SIG-M5 treated with dmso at 0.1 percent for 504 hours (cell line): ENCODE data around the gene DDX56.

Source experiments
- DNase-seq: peaks from one replicate; lab custom pipeline; 2025; ENCODE audit not compliant: unreplicated experiment; lab: John Stamatoyannopoulos, UW

DDX56 gene, protein sequence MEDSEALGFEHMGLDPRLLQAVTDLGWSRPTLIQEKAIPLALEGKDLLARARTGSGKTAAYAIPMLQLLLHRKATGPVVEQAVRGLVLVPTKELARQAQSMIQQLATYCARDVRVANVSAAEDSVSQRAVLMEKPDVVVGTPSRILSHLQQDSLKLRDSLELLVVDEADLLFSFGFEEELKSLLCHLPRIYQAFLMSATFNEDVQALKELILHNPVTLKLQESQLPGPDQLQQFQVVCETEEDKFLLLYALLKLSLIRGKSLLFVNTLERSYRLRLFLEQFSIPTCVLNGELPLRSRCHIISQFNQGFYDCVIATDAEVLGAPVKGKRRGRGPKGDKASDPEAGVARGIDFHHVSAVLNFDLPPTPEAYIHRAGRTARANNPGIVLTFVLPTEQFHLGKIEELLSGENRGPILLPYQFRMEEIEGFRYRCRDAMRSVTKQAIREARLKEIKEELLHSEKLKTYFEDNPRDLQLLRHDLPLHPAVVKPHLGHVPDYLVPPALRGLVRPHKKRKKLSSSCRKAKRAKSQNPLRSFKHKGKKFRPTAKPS

DNA sequence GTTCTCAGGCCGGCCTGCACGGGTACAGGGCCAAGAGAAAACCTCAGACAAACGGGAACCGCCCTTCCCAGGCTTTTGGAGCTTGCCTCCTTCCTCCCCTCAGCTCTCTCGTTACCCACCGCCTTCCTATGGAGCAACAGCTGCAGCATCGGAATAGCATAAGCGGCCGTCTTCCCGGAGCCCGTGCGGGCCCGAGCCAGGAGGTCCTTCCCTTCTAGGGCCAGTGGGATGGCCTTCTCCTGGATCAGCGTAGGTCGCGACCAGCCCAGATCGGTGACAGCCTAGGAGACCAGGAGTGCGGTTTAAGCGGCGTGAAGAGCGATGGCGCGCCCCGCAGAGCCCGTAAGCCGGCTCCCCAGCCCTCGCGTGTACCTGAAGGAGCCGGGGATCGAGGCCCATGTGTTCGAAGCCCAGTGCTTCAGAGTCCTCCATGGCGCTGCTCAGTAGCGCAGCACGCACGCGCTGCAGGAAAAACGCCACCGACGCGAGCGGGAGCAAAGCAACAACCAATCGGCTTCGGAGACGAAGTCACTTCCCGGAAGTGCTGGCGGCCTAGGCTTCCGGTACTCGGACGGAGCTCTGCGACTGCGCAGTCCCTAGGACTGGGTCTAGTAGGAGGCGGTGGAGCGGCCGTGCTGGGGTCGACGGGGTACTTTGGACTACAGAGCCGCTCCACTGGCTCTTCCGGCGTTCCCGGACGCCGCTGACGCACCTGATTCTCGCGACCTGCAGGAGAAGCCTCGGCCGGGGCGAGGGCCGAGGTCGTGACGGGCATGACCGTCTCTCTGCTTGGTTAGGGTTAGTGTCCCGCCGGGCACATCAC, at the start of gene DDX56:
DDX56 (minus strand) TSS at position 445 of the 823 bp plus-strand sequence; CDS start at position 432, 13 bp downstream.
- peak; percentile 96 for DNase-seq

DNA sequence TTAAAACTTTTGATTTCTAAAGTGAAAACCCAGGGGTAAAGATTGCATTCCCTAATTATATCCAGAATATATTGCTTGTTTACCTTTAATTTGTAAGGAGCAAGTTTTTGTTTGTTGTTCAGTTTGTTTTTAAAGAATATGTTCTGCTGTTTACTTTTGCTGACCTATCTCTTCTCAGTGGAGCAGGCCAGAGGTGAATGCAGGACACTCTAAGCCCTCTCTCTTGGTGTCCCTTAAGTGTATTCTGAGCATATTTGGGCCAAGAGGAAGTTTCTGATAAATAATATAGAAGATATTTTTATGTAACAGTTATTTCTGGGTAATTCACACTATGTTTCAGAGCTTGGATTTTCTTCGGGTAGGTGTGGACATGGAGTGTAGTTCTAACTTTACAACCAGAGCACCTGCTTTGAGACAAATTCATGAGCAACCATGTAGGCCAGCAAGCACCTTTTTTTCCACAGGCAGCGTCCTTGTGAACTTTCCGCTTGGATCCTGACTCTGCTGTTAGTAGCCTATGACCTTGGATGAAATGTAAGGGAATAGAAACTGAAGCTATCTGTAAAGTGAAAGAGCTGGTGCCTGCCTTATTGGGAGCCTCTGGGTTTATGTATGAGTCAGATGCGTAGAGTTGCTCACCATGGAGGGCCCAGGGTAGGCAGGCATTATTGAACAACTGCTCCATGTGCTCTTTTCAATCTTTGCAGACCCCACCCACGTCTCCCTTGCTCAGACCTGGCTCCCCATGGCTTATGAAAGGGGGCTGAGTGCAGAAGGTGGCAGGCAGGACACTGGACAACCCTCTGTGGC, 48.8 kb upstream of the DDX56 start:
- peak; percentile 16 for DNase-seq

DNA sequence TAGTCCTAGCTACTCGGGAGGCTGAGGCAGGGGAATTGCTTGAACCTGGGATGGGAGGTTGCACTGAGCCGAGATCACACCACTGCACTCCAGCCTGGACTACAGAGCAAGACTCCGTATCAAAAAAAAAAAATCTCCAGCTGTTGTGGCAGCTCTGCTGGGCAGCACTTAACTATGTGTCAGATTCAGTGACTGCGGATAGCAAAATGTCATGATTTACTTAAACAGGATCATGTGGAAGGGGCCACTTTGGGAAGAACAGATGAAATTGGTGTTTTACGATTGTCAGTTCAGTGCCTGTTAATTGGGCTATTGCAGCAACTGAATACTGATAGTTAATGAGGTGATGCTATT, 48.0 kb upstream of the DDX56 start:
- no peak for DNase-seq

DNA sequence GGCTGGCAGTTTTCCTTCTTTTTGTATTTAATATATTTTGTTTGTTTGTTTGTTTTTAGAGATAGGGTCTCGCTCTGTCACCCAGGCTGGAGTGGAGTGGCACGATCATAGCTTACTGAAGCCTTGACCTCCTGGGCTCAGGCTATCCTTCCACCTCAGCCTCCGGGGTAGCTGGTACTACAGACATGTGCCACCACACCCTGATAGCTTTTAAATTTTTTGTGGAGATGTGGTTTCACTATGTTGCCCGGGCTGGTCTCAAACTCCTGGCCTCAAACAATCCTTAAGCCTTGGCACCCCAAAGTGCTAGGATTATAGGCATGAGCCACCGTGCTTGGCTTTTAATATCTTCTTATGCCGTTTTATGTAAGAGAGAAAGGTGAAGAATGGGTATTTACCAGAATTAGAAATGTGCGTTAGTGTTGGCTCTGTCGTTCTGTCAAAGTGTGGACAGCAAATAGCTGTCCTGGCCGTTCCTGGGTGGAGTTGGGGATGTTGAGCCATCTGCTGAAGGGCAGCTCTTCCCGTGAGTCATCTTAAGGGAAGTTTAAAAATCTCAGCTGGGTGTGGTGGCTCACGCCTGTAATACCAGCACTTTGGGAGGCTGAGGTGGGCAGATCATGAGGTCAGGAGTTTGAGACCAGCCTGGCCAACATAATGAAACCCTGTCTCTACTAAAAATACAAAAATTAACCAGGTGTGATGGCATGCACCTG, 47.5 kb upstream of the DDX56 start:
- no peak for DNase-seq

DNA sequence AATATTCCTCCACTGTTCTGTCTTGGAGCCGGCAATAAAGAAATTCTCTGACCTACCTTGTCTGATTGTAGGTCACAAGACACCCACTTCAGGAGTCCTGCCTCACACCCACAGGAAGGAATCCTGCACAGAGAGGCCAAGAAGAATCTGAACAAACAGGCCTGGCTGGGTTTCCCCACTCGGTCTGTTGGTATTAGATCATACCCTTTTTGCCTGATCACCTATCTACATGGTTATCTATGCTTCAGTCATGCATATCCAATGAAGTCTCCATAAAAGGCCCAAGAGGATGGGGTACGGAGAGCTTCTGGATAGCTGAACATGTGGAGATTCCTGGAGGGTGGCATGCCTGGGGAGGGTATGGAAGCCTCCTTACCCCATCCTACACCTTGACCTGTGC, 45.0 kb upstream of the DDX56 start:
- DNase-seq: peak; percentile 38

DNA sequence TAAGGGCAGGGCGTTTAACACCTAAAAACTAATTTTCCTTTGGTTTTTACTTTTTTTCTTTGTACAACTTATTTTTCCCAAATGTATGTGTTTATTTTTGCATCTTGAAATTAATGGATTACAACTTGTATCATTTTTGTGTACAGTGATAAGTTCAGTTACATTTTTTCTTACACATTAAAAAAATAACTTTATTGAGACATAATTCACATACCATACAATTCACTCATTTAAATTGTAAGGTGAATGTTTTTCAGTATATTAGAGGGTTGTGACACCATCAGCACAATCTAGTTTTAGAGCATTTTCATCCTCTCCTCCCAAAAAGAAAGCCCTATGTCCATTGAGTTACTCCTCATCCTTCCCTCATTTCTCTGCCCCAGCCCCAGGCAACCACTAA, 44.3 kb upstream of the DDX56 start:
- no peak for DNase-seq

DNA sequence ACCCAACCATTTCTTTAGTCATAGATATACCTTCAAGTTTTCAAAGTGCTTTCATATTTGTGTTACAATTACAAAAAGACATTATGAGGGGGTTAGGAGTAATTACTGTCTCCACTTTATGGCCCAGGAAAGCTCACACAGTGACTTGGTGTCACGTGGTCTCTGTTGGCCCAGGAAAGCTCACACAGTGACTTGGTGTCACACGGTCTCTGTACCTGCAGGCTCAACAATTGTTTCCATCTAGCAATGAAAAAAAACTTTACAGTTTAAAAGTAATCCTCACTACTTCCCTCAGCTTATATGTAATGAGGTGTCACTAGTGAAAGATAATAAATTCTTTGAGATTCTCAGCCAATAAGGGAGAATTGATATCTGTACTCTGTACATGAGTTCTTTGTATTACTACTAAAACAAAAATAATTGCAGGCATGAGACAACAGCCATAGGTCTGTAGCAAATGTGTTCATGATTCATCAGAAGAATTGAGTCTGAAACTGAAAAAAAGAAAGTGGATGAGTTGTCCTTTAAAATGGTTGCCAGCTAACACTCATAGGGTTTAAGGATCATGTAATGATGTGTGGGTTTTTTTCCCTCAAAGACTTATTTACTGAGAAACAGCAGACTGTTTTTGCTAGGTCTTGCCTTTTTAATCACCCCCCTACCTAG, 43.6 kb upstream of the DDX56 start:
- DNase-seq: no peak

DNA sequence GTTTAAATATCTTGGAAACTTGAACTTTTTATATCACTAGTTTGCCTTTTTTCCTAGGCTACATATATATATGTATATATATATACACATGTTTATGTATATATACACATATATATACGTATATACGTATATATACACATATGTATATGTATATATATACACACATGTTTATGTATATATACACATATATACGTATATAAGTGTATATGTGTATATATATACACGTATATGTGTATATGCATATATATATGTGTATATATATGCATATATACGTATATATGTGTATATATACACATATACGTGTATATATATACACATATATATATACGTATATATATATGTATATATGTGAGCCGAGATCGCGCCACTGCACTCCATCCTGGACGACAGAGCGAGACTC, 42.8 kb upstream of the DDX56 start:
- no peak for DNase-seq

DNA sequence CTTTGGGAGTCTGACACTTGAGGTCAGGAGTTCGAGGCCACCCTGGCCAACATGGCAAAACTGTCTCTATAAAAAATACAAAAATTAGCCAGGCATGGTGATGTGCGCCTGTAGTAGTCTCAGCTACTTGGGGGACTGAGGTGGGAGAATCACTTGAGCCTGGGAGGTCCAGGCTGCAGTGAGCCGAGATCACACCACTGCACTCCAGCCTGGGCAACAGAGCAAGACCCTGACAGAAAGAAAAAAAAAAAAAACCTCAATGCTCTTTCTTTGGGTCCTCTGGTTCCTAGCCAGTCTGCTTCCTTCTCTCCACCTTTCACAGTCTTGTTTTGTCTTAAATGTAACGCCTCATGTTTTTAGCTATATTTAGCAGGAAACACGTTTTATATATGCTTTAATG, 42.1 kb upstream of the DDX56 start:
- no peak for DNase-seq

DNA sequence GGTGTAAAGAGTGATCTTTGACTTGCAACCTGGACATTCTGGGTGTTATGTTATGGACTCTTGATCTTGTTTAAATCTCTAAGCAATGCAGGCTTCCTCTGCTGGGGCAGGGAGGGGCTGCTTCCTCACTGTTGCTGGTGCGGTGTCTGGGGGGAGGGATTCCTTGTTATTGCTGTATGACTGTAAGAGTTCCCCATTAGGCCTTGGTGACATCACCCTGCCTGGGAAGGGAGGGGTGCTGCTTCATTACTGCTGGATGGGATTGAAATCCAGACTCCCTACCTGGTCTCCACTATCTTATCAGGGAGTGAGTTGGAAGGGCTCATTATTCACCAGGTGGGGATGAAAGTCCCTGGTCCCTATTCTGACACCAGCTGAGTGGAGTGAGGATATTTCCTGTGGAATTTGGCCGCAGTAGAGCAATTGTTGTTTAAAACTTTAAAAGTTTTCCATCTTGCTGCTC, 41.5 kb upstream of the DDX56 start:
- peak; percentile 48 for DNase-seq

DNA sequence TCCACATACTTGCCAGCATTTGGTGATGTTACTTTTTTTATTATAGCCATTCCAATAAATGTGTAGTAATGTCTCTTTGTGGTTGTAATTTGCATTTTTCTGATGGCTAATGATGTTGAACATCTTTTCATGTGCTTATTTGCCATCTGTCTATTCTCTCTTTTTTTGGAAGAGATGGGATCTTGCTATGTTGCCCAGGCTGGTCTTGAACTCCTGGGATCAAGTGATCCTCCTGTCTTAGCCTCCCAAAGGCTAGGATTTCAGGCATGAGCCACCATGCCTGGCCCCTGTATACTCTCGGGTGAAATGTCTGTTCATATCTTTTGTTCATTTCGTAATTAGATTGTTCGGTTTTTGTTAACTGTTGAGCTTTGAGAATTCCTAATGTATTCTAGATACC, 36.1 kb upstream of the DDX56 start:
- DNase-seq: no peak

DNA sequence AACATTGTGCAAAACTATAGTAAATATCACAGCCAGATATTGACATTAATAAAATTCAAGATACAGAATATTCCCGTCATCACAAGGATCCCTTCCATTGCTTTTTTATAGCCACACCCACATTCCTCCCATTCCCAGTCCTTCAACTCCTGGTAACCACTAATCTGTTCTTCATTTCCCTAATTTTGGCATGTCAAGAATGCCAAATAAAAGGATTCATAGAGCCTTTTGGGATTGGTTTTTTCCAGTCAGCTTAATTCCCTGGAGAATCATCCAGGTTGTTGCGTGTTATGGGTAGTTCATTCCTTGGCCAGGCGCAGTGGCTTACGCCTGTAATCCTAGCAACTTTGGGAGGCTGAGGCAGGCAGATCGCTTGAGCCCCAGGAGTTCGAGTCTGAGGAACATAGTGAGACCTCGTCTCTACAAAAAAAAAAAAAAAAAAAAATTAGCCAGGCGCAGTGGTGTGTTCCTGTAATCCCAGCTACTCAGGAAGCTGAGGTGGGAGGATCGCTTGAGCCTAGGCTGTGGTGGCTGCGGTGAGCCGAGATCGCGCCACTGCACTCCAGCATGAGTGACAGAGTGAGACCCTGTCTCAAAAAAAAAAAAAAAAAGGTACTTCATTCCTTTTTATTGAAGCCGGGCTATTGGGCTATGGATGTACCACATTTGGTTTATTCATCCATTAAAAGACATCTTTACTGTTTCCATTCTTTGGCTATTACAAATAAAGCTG, 35.4 kb upstream of the DDX56 start:
- DNase-seq: no peak

DNA sequence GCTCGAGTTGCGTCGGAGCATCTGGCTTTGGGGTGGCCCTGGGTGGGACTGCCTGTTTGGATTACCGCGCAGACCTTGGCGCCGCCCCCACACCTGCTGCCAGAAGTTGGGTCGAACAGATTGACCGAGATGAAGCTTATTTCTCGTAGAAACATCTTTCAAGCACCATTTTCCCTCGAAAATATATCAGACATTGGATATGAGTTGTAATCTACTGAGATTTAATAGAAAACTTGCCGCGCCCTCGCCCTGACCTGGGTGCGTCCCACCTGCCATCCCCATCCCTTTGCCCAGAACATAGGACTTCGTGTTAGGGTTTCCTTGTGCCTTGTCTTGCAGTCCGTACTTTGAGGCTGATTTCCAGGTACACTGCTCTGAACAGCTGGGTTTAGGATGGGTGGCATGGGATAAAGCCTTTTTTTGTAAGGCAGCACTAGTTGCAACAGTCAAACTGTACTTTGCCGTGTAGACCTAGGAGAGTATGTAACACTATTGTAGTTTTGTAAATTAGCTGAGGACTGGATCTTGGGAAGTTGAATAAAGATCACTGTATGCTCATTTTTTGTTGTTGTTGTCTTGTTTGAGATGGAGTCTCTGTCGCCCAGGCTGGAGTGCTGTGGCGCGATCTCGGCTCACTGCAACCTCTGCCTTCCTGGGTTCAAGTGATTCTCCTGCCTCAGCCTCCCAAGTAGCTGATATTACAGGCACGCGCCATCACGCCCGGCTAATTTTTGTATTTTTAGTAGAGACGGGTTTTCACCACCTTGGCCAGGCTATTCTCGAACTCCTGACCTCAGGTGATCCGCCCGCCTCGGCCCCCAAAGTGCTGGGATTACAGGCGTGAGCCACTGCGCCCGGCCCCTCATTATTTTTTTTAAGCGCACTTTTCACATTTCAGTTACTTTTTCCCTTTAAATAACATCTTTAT, 33.7 kb upstream of the DDX56 start:
- no peak for DNase-seq

DNA sequence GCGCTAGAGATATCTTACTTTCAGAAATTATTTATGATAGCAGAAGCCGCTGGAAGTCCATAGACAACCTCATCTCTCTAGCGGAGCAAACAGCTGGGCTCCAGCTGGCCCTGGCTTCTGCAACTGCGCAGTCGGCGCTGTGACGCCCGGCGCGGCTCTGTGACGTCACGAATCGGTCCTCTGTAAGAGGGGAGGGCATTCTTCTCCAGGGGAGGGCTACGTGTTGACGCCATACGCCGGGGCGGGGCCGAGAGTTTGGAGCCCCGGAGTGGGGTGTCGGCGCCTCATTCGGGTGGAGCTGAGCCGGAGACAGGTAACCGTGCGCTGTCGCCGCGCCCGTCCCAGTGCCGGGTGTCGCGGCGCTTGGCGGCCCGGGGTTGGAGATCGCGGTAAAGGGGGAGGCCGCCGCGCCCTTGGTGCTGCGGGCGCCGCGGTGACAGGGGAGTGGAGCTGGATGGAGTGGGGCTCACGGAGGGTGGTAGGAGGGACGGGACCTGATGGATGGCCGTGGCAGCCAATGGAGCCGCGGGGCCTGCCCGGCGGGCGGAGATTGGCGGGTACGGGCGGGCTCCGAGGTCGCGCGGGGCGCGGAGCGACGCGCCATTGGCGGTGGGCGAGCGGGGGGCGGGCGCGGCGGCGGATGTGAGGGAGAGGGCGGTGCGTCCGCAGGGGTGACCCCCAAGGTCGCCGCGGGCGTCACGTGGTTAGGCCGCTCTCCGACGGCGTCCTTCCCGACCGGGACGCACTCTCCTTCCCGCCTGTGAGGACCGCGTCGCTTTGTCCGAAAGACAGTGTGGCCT, 32.8 kb upstream of the DDX56 start, which contains the start of gene OGDH:
OGDH (plus strand) TSS at position 287 of the 800 bp plus-strand sequence. CDS start 17,717 bp downstream, outside the sequence.
- DNase-seq: peak; percentile 94

DNA sequence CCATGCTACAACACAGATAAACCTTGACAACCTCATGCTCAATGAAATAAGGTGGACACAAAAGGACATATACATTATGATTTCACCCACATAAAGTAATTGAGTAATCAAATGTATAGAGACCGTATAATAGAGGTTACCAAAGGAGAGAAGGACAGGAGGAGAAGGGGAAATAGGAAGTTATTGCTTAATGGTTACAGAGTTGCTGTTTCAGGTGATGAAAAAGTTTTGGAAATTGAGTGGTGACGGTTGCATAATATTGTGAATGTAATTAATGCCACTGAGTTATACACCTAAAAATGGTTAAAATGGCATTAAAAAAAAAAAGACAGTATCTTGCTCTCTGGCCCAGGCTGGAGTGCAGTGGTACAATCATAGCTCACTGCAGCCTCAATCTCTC, 31.2 kb upstream of the DDX56 start:
- DNase-seq: no peak

DNA sequence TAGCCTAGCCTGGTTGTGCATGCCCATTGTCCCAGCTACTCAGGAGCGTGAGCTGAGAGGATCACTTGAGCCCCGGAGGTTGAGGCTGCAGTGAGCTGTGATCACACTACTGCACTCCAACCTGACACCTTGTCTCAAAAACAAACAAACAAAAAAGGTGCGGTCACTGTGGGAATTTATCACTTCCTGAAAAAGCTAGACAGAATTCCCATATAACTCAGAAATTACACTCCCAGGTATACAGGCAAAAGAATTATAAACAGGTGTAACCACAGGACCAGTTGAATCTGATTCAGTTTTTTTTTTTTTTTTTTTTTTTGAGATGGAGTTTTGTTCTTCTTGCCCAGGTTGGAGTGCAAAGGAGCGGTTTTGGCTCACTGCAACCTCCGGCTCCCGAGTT, 29.5 kb upstream of the DDX56 start:
- no peak for DNase-seq

DNA sequence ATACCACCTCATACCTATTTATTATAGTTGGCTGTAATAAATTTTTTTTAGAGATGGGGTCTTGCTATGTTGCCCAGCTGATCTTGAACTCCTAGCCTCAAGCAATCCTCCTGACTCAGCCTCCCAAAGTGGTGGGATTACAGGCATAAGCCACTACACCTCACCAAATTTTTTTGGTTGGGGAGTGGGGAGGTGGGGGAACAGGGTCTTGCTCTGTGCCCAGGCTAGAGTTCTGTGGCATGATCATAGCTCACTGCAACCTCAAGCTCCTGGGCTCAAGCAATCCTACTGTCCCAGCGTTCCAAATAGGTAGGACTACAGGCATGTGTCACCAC, 28.8 kb upstream of the DDX56 start:
- no peak for DNase-seq
